GM19043 (cell line): Measurements from ENCODE around the gene GBP7.

Source experiments
- ATAC-seq: cut with Tn5 transposase; IDR thresholded peaks from one replicate; pipeline ENCODE4 v1.9.1; 2021; ENCODE audit warnings: low read depth; ENCODE audit not compliant: unreplicated experiment

GBP7 gene

DNA sequence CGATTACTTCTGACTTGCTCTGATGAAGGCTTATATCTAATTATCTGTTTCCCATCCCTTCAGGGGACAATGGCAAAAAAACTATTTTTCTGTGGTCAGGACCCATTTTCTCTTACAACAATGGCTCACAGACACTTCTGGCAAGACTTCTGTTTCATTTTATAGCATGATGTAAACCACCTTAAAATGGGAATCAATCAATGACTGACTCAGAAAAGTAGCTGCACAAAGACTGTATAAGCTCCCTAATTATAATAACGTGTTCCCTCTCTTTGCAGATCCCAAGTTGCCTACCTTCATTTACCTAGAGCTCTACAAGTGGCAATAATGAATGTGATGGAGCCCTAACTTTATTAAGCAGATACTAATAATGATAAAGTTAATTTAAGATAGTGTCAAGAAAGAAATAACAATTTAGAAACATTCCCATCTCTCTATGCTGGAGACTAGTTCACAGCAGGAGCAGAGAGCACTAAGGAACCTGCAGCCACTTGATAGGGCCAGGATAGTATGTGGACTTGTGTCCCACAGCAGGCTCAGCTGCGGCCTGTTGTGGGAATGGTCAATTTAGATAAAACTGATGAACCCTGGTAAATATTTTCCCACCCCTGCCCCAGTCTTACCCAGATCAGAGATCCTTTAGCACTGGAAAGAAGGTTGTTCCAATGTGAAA lies 50.4 kb downstream of the GBP7 start:
- ATAC-seq = no peak

DNA sequence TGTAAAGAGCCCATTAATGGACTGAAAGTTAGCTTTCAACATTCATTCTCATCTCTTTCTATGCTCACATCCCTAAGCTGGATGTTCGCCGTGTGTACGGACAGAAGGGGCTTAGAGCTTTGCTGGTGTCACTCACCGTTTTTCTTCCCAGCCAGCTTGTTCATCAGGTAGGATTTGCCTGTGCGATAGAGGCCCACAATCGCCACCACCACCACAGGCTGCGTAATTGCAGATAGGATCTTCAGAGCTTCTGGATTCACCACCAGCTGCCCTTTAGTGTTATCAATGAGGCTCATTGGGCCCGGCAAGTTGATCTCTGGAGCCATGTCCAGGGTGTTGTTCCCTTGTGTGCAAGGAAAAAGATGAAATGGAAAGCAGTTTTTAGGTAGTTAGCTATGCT lies 54.2 kb downstream of the GBP7 start:
- ATAC-seq = no peak

DNA sequence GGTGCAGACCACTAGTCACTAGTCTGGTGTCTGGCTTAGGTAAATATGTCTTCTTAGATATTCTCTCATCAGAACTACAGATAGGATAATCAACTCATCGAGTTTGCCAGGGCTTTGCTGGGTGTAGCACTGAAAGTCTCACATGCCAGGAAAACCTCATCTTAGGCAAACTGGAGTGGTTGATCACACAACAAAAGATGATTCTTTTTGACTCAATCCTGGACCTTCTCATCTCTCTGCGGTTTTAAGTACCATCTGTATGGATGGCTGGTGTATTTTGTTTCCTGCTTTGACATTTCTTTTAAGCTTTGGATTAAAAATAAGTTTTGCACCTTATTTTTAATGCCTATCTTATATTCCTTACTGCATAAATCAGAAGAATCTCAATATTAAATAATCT lies 61.1 kb downstream of the GBP7 start:
- no peak for ATAC-seq

DNA sequence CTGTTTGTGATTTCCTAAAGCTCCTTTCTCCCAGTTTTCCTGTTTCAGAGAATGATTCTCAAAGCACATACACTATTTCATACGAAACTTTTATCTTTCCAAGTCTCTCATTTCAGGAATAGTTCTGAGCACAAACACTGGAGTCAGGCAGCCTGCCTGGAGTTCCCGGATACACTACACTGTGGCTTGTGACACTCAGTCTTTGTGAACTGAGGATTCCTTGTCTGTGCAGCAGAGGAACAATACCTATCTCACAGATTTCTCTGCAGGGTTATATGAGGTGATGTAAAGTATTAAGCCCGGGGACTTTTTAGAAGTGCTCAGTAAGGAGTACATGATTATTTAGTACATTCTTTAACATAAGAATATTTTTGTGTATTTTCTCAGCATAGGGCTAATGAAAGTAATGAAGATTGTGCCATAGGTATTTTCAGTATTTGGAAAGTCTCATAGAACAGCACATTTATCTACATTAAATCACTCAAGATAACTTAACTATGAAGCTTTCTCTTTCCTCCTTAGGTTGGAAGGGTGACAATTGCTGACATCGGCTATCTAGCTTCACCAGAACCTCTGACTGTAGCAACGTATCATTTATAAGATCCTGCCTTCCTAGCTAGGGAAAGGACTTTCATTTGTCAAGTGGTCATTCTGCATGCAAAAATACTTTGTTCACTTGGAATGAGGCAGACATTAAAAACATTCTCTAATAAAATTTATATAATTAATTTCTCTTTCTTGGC lies 62.8 kb downstream of the GBP7 start:
- no peak for ATAC-seq

DNA sequence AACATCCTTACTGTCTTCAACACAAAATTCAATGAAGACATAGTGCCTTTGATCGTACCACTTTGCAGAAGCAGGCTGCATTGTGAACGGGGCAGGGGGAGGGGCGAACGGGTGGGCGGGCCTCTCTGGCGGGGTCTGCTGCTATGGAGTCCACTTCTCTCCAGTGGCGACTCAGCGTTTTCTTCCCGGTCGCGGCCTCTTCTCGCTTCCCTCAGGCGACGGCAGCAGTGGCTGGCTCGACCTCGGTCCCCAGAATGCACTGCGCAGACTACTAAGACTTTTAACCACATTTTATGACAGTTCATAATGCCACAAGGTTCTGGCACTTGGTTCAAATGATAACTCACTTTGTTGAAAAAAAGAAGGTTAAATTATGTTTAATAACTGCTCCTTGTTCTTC lies 71.1 kb downstream of the GBP7 start:
- ATAC-seq = no peak

DNA sequence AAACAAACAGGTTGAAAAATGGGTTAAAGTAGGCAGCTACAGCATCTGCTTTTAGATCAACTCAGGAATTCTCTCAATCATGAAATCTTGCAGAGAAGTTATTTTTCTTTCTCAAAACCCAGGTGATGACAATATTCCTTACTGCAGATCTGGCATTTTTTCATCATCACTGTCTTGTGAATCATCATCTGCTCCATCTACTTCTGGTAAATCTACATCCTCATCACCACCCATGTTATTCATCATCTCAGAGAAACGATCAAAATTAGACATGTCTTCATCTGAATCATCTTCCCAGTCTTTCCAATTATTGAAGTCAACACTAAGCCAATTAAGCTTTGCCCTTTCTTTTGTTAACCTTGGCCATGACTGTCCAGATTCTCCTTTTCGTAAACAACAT lies 71.7 kb downstream of the GBP7 start:
- no peak for ATAC-seq

DNA sequence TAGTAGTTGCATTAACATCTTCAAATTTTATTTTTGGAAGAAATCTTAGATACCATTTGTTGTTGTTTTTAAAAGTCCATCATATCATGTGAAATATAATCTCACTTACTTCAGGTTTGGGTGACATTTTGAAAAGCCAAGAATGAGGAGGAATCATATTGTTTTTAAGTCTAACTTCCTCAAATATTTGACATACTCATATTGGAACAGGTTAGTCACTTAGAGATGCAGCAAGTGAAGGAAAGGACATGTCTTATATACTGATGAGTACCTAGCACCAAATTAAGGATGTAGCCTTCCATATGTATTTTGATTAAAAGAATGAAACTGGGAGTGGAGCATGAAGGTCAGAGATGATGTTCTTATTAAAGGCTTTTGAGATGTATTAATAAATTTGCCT lies 73.8 kb downstream of the GBP7 start:
- no peak for ATAC-seq

DNA sequence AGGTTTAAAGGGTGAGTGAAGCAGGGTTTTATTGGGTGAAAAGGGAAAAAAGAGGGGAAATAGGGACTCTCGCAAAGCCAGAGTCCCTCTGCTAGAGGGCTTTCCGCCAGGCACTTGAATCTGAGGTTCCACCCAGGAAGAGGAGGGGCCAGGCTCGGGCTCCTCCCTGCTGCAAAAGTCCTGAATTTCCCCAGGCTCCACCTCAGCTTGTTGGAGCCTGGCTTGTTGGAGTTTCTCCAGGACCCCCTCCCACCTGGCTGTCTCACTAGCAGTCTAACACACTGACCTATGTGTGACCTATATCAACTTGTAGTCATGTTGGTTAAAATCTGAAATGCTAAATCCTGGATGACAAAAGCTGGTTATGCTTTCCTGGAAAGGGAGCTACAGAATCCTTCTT lies 75.4 kb downstream of the GBP7 start:
- ATAC-seq = no peak

DNA sequence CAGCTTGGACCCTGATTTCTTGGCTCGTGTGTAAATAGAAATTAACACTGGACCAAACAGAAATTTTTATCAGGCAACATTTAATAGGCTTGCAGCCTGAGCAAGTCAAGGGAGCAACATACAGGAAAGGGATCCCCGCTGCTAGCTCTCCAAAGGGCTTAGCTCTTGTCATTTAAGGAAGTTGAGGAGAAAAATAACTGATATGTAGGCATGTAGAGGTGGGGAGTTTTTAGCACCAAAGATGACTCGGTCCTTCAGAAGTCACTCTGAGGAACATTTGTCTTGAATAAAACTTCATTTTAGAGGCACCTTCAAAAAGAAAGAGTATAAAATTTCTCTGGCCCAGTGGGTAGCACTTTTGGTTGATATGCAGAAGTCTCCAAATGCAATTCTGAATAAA lies 76.9 kb downstream of the GBP7 start:
- ATAC-seq = no peak

DNA sequence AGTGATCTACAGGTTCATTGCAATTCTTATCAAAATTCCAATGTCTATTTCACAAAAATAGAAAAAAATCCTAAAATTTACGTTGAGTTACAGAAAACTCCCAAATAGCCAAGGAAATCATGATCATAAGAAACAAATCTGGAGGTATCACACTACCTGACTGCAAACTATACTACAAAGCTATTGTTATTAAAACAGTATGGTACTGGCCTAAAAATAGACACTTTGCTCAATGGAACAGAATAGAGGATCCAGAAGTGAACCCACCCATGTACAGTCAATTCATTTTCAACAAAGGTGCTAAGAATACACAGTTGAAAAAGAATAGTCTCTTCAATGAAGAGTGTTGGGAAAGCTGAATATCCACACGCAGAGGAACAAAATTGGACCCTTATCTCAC lies 80.1 kb downstream of the GBP7 start:
- ATAC-seq = no peak

DNA sequence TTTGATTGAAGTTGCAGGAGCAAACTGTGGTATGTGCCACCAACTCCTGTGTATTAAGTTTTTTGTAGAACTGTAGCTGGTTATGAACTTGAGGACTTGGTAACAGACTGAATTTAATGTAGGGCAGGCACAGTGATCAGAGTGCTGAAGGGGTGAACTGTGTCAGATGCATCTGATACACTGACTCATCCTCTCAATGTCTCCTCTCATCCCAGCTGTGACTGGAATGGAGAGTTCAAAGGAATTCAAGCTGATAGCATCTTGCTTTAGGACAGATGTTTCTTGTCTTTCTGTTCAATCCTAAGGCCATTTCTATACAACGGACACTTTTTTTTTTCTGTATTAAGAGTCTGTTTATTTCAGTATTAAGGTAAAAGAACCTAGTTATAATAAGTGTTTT lies 85.8 kb downstream of the GBP7 start:
- ATAC-seq = no peak

DNA sequence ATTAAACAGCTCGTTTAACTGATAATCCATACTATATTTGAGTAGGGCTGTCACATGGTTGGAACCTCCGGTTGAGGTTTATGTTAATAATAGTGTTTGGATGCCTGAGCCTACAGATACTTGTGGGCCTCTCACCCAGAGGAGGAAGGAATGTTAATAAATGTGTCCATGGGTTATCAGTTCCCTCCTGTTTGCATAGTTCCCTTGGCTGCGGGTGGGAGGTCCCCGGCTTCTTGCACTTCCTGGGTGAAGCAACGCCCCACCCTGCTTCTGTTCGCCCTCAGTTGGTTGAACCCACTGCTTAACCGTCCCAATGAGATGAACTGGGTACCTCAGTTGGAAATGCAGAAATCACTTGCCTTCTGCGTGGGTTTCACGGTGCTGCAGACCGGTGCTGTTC lies 87.2 kb downstream of the GBP7 start:
- no peak for ATAC-seq

DNA sequence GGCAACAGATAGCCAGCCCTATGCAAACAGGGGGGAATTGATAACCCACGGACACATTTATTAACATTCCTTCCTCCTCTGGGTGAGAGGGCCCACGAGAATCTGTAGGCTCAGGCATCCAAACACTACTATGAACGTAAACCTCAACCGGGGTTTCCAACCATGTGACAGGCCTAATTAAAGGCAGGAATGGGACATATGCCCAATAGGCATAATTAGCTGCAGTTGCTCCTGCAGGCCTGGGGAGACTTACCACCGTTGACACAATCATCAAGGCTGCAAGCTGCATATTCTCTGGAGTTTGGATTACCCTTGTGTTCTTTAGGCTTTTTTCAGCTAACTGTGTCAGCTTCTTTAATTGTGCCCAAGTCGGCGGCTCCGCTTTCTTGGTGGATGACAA lies 88.6 kb downstream of the GBP7 start:
- no peak for ATAC-seq

DNA sequence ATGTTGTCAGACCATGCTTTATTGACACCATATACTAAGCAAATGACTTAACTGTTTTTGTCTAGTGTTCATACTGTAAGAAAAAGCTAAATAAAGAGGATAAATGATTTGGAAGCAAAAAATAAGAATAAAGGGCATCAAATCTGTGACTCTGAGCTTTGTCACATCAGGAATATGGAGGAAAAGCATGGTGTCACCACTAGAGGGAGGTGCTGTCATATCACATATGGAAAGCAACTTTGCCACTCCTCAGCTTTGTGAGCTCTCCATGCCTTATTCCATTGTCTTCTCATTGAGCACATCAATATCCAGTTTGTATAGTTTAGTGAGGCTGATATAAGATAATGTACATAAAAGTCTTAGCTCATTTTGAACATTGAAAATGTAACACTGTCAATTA lies 90.0 kb downstream of the GBP7 start:
- ATAC-seq = no peak
